Loucy (cell line): ENCODE results near the gene ALDH7A1.

ENCODE experiments used
- EZH2phosphoT487 ChIP-seq: fragments of 200-600 bp; IDR thresholded peaks from 2 replicates; pipeline ENCODE4 v1.6.1; 2018; ENCODE audit warnings: antibody characterized with exemption, mild to moderate bottlenecking, moderate library complexity, borderline replicate concordance
- TF ChIP-seq, protein P1 (sequence below): fragments of 200-600 bp; sonication (generic); conservative IDR thresholded peaks from 2 replicates; pipeline ENCODE4 v1.5.1; 2014; ENCODE audit warnings: mild to moderate bottlenecking, antibody characterized with exemption, low read length

GRCh38 chr5:126603402-126603991 is 8.5 kb upstream of the ALDH7A1 start:
- TF ChIP-seq, protein P1, sequence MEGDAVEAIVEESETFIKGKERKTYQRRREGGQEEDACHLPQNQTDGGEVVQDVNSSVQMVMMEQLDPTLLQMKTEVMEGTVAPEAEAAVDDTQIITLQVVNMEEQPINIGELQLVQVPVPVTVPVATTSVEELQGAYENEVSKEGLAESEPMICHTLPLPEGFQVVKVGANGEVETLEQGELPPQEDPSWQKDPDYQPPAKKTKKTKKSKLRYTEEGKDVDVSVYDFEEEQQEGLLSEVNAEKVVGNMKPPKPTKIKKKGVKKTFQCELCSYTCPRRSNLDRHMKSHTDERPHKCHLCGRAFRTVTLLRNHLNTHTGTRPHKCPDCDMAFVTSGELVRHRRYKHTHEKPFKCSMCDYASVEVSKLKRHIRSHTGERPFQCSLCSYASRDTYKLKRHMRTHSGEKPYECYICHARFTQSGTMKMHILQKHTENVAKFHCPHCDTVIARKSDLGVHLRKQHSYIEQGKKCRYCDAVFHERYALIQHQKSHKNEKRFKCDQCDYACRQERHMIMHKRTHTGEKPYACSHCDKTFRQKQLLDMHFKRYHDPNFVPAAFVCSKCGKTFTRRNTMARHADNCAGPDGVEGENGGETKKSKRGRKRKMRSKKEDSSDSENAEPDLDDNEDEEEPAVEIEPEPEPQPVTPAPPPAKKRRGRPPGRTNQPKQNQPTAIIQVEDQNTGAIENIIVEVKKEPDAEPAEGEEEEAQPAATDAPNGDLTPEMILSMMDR = no peak
- no peak for TF ChIP-seq EZH2phosphoT487
